Endothelial cell of umbilical vein (primary cell): ENCODE measurements around the gene CYP46A1. TPM values are rescaled to one million over a fixed set of nuclear protein-coding genes. Genes with fewer than 3 reads are reported as not detected.

Experiments used
- BruUV-seq: library from RNA; stranded (reverse); fragments of 400-500 nt; replicated peaks from 2 replicates; lab custom pipeline; 2021; lab: Mats Ljungman, UMichigan
- CTCF ChIA-PET: fragments of 300-600, 350-600 bp; sonication (Branson Sonifier 250); formaldehyde crosslinking; loops from one replicate; lab custom pipeline; 2021; ENCODE audit warnings: antibody characterized with exemption, inconsistent platforms; lab: Charles Lee
- POLR2A ChIA-PET: fragments of 300-600, 350-600 bp; sonication (Branson Sonifier 250); formaldehyde crosslinking; loops from one replicate; lab custom pipeline; 2021; ENCODE audit warnings: antibody characterized with exemption, inconsistent platforms; lab: Charles Lee
- DNase-seq: peaks from one replicate; pipeline ENCODE4 v3.0.0-alpha.2; 2011; ENCODE audit warnings: low read depth, low spot score
- FAIRE-seq: peaks from 2 replicates; lab custom pipeline; 2011; peaks lifted over from hg19 to GRCh38; lab: Jason Lieb, UNC
- H2AFZ ChIP-seq: 2 replicates; pipeline ENCODE4 v1.6.0; 2012; ENCODE audit warnings: low read depth, low read length, control low read depth, inconsistent platforms
- H3K27ac ChIP-seq: 2 replicates; pipeline ENCODE4 v1.5.1; 2011; ENCODE audit warnings: low read depth, mild to moderate bottlenecking, control low read depth, low read length, moderate library complexity; ENCODE audit not compliant: insufficient read depth
- H3K27me3 ChIP-seq, 2 experiments: 2 replicates each; pipeline versions ENCODE4 v1.6.0 to v1.6.1; 2011; ENCODE audit warnings: low read length in 2 of 2, mixed read lengths in 1 of 2; ENCODE audit not compliant: control insufficient read depth in 2 of 2, insufficient read depth in 2 of 2
- H3K36me3 ChIP-seq, 2 experiments: 2 replicates in 1 of 2; 3 replicates in 1 of 2; pipeline ENCODE4 v1.5.1; 2011; ENCODE audit warnings: low read length in 2 of 2, mild to moderate bottlenecking in 1 of 2, moderate library complexity in 1 of 2; ENCODE audit not compliant: control insufficient read depth in 2 of 2, insufficient read depth in 2 of 2; ENCODE audit errors: extremely low read depth in 1 of 2
- H3K4me1 ChIP-seq: 3 replicates; pipeline ENCODE4 v1.5.1; 2011; ENCODE audit warnings: mild to moderate bottlenecking, low read length; ENCODE audit not compliant: control insufficient read depth, insufficient read depth; ENCODE audit errors: extremely low read depth
- H3K4me2 ChIP-seq: 2 replicates; pipeline ENCODE4 v1.6.1; 2011; ENCODE audit warnings: low read length, control low read depth, mixed read lengths; ENCODE audit not compliant: insufficient read depth
- H3K4me3 ChIP-seq, 3 experiments: fragments of 200-600 bp in 1 of 3; sonication (generic), shearing (Covaris generic) in 1 of 3; replicated peaks in 1 of 3; 2 replicates each; pipeline ENCODE4 v1.5.1; 2011 to 2016; ENCODE audit warnings: control low read depth in 3 of 3, low read length in 3 of 3, mild to moderate bottlenecking in 2 of 3, inconsistent platforms in 1 of 3, low read depth in 1 of 3, moderate library complexity in 1 of 3; ENCODE audit not compliant: insufficient read depth in 1 of 3
- H3K79me2 ChIP-seq: 2 replicates; pipeline ENCODE4 v1.6.0; 2012; ENCODE audit warnings: low read length, inconsistent platforms; ENCODE audit not compliant: control insufficient read depth, insufficient read depth
- H3K9ac ChIP-seq: replicated peaks from 2 replicates; pipeline ENCODE3; 2011; ENCODE audit warnings: low read length, control low read depth; ENCODE audit not compliant: insufficient read depth; ENCODE audit errors: extremely low read depth
- H3K9me1 ChIP-seq: replicated peaks from 3 replicates; pipeline ENCODE4 v1.6.0; 2011; ENCODE audit warnings: mild to moderate bottlenecking, low read length; ENCODE audit not compliant: control insufficient read depth, insufficient read depth; ENCODE audit errors: extremely low read depth
- H3K9me3 ChIP-seq: replicated peaks from 2 replicates; pipeline ENCODE4 v1.5.1; 2012; ENCODE audit warnings: low read length, inconsistent platforms; ENCODE audit not compliant: control insufficient read depth, insufficient read depth
- H4K20me1 ChIP-seq: replicated peaks from 2 replicates; pipeline ENCODE3; 2011; ENCODE audit warnings: mild to moderate bottlenecking, low read length; ENCODE audit not compliant: control insufficient read depth, insufficient read depth; ENCODE audit errors: extremely low read depth
- EZH2 ChIP-seq: IDR thresholded peaks from 2 replicates; pipeline ENCODE4 v1.6.1; 2012; ENCODE audit warnings: borderline replicate concordance, low read depth, mild to moderate bottlenecking, moderate library complexity, low read length, inconsistent platforms; ENCODE audit not compliant: severe bottlenecking
- FOS ChIP-seq: IDR thresholded peaks from 2 replicates; pipeline ENCODE4 v1.6.1; 2011; ENCODE audit warnings: mild to moderate bottlenecking, low read length, moderate library complexity, borderline replicate concordance; ENCODE audit not compliant: insufficient read depth
- GATA2 ChIP-seq: IDR thresholded peaks from 2 replicates; pipeline ENCODE4 v1.7.0; 2011; ENCODE audit warnings: low read depth, mild to moderate bottlenecking, moderate library complexity, mixed read lengths, low read length; ENCODE audit not compliant: insufficient read length, insufficient read depth
- JUN ChIP-seq: IDR thresholded peaks from 2 replicates; pipeline ENCODE4 v1.6.1; 2011; ENCODE audit warnings: borderline replicate concordance, low read depth; ENCODE audit not compliant: insufficient read length, insufficient read depth
- MAX ChIP-seq: IDR thresholded peaks from 2 replicates; pipeline ENCODE4 v1.6.1; 2011; ENCODE audit not compliant: insufficient read depth, insufficient read length
- MYC ChIP-seq: IDR thresholded peaks from one replicate; pipeline ENCODE4 v1.6.1; 2011; ENCODE audit warnings: mild to moderate bottlenecking, low read depth, low read length
- POLR2A ChIP-seq: IDR thresholded peaks from 2 replicates; pipeline ENCODE4 v1.6.1; 2012; ENCODE audit warnings: low read depth, mild to moderate bottlenecking, control low read depth, low read length
- POLR2AphosphoS5 ChIP-seq: IDR thresholded peaks from 2 replicates; pipeline ENCODE4 v1.6.1; 2012; ENCODE audit warnings: low read depth, mild to moderate bottlenecking, control low read depth, low read length, moderate library complexity; ENCODE audit not compliant: insufficient read depth
- dilution Hi-C: fragments of 300-500 bp; cut with MboI; formaldehyde crosslinking; loops from one replicate; pipeline ENCODE4 v1.15.0; 2019; ENCODE audit warnings: low sequenced_read_pairs; ENCODE audit not compliant: extremely low pct_ligation_motif_present
- intact Hi-C: fragments of 100-400 bp; cut with micrococcal nuclease; formaldehyde crosslinking; loops from one replicate; pipeline ENCODE4 v1.10.0; 2022
- polyA plus RNA-seq, 4 experiments: library from polyadenylated mRNA; depleted of rRNA in 3 of 4; stranded (reverse) in 3 of 4; unstranded in 1 of 4; fragments of >200 nt; gene quantifications; 2 replicates each; pipeline versions ENCODE4 v1.2.1 to v1.2.3, GENCODE V29; 2011 to 2012; ENCODE audit warnings: missing spikeins in 1 of 4
- total RNA-seq: library from RNA; stranded (reverse); gene quantifications from 2 replicates; pipeline ENCODE4 v1.2.3, GENCODE V29; 2021
- TF ChIP-seq, protein P1 (sequence below), 2 donors: IDR thresholded peaks; 1 replicate in 1 of 2; 2 replicates in 1 of 2; pipeline ENCODE4 v1.5.1; 2011; ENCODE audit warnings: low read length in 2 of 2, mild to moderate bottlenecking in 2 of 2, moderate library complexity in 2 of 2, control low read depth in 1 of 2, inconsistent platforms in 1 of 2, low read depth in 1 of 2; ENCODE audit not compliant: insufficient read depth in 1 of 2; ENCODE audit errors: extremely low read depth in 1 of 2

The CYP46A1 gene
- total and polyA plus RNA-seq, 2 donors (not counting 3 experiments of a cell fraction or from before 2014, with no cell fraction given), result 0.03 to 0.24 TPM

DNA sequence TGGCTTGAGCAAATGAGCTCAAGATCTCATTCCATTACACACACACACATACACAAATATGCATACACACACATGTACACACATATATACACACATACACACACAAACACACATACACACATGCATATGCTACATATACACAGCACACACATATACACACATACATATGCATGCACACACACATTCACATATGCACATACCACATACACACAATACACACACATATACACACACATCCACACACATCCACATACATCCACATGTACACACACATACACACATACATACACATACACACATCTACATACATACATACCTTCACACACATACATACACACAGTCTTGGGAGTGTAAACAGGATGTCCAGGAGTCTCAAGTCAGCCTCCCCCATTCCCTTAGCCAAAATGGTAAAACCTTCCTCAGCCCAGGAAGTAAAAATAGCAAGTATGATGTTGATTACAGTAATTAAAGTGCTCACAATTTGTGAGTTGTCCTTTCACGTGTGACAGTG is 26.4 kb upstream of the CYP46A1 start:
- no peaks in the 10 kb centered on the region for H3K9me3 ChIP-seq
- no peaks in the 10 kb centered on the region for H3K9me1 ChIP-seq
- FAIRE-seq (no peak), DNase-seq (no peak)
- BruUV-seq, result no TSS peak
- dilution Hi-C loops (no loop called here), intact Hi-C loops (no loop called here)
- H3K27me3 ChIP-seq, result peaks cover 38 to 45% of the 10 kb centered on the region in 2 experiments
- ChIA-PET CTCF (interaction anchor here (1.1 kb wide), 1 partner anchor 10 kb away, joined by 3 read pairs; no protein-coding TSS in a partner anchor), POLR2A (no interaction called here)
- no peak for TF ChIP-seq MYC
- no peak for TF ChIP-seq POLR2AphosphoS5
- no peak for TF ChIP-seq POLR2A
- no peak for TF ChIP-seq JUN
- TF ChIP-seq GATA2, result no peak
- TF ChIP-seq EZH2, result no peak
- TF ChIP-seq FOS, result no peak
- TF ChIP-seq MAX, result no peak
- TF ChIP-seq, protein P1, sequence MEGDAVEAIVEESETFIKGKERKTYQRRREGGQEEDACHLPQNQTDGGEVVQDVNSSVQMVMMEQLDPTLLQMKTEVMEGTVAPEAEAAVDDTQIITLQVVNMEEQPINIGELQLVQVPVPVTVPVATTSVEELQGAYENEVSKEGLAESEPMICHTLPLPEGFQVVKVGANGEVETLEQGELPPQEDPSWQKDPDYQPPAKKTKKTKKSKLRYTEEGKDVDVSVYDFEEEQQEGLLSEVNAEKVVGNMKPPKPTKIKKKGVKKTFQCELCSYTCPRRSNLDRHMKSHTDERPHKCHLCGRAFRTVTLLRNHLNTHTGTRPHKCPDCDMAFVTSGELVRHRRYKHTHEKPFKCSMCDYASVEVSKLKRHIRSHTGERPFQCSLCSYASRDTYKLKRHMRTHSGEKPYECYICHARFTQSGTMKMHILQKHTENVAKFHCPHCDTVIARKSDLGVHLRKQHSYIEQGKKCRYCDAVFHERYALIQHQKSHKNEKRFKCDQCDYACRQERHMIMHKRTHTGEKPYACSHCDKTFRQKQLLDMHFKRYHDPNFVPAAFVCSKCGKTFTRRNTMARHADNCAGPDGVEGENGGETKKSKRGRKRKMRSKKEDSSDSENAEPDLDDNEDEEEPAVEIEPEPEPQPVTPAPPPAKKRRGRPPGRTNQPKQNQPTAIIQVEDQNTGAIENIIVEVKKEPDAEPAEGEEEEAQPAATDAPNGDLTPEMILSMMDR (IDR thresholded peaks at IDR 0.05; ENCODE audit: extremely low read depth in 1 of 2, insufficient read depth in 1 of 2, low read depth in 1 of 2, low read length in 2 of 2), result no peak
- H3K4me2 ChIP-seq, result no peak overlapping the region
- no peak overlapping the region for H2AFZ ChIP-seq
- H3K4me3 ChIP-seq, result no peak overlapping the region
- H3K27ac ChIP-seq, result no peak overlapping the region
- no peaks in the 10 kb centered on the region for H3K36me3 ChIP-seq
- no peak overlapping the region for H3K9ac ChIP-seq
- no peaks in the 10 kb centered on the region for H3K79me2 ChIP-seq
- no peaks in the 10 kb centered on the region for H4K20me1 ChIP-seq
- H3K4me1 ChIP-seq, result no peaks in the 10 kb centered on the region
